ENCODE data around the gene TRPM1.
A peak's percentile ranks its signal among the peaks of the same experiment; 100 is the strongest.

TRPM1 gene

DNA sequence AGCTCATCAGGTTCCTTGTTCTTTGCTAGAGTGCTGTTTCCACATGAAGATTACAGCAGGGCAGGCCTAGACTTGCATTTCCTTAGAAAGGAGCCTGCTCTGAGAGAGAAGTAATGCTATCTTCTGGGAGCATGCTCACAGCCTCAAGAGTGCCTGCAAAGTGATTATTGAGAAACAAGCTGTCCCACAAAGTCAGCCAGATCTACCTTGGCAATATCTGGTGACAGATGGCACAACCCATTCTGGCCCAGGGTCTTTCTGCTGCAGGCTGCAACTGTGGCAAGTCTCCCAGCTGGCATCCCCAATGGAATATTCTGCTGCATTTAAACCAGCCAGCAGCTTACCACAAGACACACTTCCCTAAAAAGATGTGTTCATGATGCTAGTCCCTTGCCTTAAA, 139.4 kb downstream of the TRPM1 start:
- peak; percentile 84 for DNase-seq

DNA sequence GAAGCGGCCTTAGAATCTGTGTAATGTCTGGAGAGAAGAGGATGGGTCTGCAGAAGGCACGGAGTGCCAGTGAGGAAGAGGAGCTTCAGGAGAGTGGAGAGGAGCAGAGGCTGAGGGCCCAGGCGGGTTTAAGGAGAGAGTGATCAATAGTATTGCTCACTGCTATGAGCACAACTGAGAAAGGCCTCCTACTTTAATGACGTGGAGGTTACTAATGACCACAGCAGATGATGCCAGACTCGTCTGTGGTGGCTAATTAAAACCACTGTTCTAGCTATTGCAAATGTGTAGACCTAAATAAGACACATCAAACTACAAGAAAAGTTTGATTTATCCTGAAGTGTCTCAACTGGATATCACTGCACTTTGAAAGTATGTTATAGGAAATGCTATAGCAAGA, 143.3 kb downstream of the TRPM1 start:
- DNase-seq: no peak

DNA sequence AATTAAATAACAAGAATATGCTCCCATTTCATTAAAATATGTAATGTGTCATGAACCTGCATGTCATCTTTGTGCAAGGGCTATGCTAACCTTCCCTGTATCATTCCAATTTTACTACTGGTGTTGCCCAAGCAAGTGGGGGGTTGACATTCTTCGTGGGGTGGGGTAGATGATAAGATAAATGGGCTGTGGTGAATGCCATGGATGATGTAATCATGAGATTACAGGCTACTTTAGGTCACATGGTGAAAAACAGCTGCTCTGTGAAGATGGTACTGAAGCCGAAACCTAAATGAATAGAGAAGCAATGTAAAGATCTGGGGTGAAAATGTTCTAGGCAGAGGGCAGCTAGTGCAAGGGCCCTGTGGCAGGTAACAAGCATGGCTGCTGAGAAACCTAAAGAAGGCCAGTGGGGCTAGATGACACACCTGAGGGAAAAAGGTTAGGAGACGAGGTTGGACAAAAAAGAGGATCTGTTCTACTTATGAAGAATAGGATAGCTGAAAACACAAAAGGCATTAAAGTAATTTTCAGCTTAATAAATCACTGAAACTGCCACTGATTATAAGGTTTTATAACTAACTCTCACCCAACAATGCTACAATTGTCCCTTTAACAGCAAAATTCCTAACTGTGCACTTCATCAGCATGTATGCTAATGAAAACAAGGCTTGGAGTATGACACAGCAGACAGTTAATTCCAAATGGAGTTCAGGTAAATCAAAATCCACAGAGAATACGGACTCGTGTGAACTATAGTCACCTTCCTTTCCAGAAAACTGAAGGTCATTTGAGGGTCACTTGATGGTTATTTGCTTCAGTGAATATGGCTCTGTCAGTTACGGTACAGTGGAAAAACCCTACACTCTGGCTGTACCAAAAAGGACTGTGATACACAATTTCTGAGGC, 145.1 kb downstream of the TRPM1 start:
- no peak for DNase-seq

DNA sequence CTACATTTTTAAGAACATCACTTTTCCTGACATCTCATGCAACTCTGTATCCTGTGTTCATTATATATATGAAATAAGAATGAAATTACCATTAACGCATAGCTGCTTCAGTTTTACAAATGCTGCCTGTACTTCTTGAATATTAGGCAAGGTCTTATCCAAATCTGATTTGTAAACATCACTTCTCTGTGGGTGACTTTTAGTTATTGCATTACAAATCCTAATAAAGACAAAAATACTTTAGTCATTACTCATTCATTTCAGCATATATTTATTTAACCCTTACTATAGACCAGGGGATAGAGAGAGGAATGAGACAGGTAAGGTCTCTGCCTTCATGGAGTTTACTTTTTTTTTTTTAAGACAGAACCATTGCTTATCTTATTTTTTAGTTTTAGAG, 146.9 kb downstream of the TRPM1 start:
- DNase-seq: no peak

DNA sequence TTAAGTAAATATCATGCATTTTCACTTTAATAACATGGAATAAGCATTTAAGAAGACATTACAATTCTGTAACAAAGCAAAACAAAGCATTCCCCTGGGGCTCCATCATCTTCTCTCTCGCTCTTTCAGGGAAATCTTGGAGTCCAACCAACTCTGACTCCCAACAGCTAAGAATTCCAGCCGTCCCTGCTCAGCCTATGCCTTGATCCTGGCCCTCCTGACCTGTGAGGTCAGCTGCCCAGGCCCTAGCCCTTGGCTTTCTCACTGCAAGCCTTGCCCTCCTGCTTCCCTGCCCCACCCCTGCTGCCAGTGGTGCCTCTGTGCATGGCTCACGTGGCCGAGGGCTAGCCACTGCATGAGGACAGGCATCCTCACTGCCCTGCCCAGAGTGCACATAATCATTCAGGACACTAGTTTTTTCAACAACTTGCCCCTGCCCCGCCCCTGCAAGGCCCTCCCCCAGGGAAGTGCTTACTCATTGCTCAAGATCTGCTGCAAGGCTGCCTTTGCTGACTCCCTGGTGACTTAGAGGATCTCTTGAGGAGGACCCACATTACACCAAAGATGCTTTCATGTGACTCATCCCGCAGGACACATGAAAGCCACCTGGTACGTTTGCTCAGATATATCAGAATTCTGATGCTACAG, 147.7 kb downstream of the TRPM1 start:
- no peak for DNase-seq

DNA sequence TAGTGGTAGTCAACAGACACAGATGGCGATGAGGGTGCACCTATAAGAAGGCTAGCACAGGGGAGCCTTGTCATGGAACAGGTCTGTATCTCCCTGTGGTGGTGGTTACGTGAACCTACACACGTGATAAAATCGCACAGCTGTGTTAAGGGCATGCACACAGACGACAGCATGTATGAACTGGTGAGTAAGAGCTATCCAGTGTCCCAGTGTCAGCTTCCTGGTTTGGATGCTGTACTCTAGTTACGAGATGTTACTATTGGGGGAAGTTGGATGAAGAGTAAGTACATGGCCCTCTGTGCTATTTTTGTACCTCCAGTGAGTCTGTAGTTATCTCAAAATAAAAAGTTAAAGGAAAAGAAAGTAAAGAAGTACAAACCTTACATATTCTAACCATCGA, 148.3 kb downstream of the TRPM1 start:
- DNase-seq: no peak

Measured in NCI-H446 treated with DMSO at 0.1 percent for 48 hours (cell line).